K562 (cell line): ENCODE data around the gene MRTFB. TPM values are rescaled to one million over a fixed set of nuclear protein-coding genes. Genes with fewer than 3 reads are reported as not detected.

Experiments
- EZH2 ChIP-seq: IDR thresholded peaks from 2 replicates; pipeline ENCODE4 v1.6.1; 2012; ENCODE audit warnings: low read depth, mild to moderate bottlenecking, inconsistent platforms, low read length, borderline replicate concordance
- HCFC1 ChIP-seq: IDR thresholded peaks from 2 replicates; pipeline ENCODE4 v1.6.1; 2012; ENCODE audit warnings: low read depth, low read length, improper control_type of control experiment
- MAX ChIP-seq: sonication (generic); formaldehyde crosslinking; IDR thresholded peaks from 2 replicates; pipeline ENCODE4 v1.9.0; 2022; ENCODE audit warnings: mild to moderate bottlenecking, missing genetic modification reagents
- SRSF7 ChIP-seq: fragments of 200-400 bp; formaldehyde crosslinking; optimal IDR thresholded peaks from 2 replicates; pipeline ENCODE3; 2017; ENCODE audit warnings: mild to moderate bottlenecking, low read depth, low read length
- XRCC3 ChIP-seq: fragments of 450-650 bp; IDR thresholded peaks from 2 replicates; pipeline ENCODE4 v1.6.1; 2017; ENCODE audit warnings: mild to moderate bottlenecking, moderate library complexity
- ZBTB40 ChIP-seq, 2 experiments: fragments of 450-650 bp in 1 of 2; sonication (generic) in 1 of 2; formaldehyde crosslinking in 1 of 2; IDR thresholded peaks; 2 replicates each; pipeline versions ENCODE4 v1.7.1 to v1.9.0; 2016 to 2022; ENCODE audit warnings: inconsistent platforms in 1 of 2, mild to moderate bottlenecking in 1 of 2, missing genetic modification reagents in 1 of 2
- ZKSCAN1 ChIP-seq: fragments of 150-350 bp; IDR thresholded peaks from 2 replicates; pipeline ENCODE4 v1.6.1; 2016; ENCODE audit warnings: low read depth, low read length
- ZNF134 ChIP-seq: fragments of 250-450 bp; sonication (Bioruptor Pico); conservative IDR thresholded peaks from 2 replicates; pipeline ENCODE4 v1.4.0; 2020
- polyA plus RNA-seq, 8 experiments: library from polyadenylated mRNA; depleted of rRNA in 4 of 8; stranded (reverse) in 5 of 8; unstranded in 3 of 8; fragments of >200 nt; fragmentation: Nextera tagmentation in 2 of 8; fragmentation: Illumina TruSeq in 1 of 8; extraction: Ambion mirVana in 2 of 8; extraction: Trizol in 1 of 8; gene quantifications; 2 replicates each; pipeline versions ENCODE4 v1.2.1 to v1.2.3, GENCODE V29; 2011 to 2014; ENCODE audit warnings: inconsistent platforms in 1 of 8, missing spikeins in 1 of 8
- total RNA-seq, 7 experiments: library from RNA; depleted of rRNA in 6 of 7; stranded (reverse); fragments of >200 nt in 6 of 7; fragmentation: Illumina TruSeq in 2 of 7; extraction: Trizol in 2 of 7; gene quantifications; 2 replicates each; pipeline versions ENCODE4 v1.2.1 to v1.2.3, GENCODE V29; 2011 to 2021; ENCODE audit warnings: low replicate concordance in 1 of 7

MRTFB gene
- total and polyA plus RNA-seq, 9 of the 15 experiments (the other 6 are each of a cell fraction or from before 2014, with no cell fraction given) = 2.2 to 12.7 (median 7.0) TPM

GRCh38 chr16:14298374-14299122, 227.4 kb downstream of the MRTFB start (continued):
- TF ChIP-seq ZBTB40 (IDR thresholded peaks at IDR 0.05) (no peak), ZBTB40 (CRISPR knock-in tag; IDR thresholded peaks at IDR 0.05) (no peak), MAX (CRISPR knock-in tag) (no peak), XRCC3 (no peak), SRSF7 (no peak), ZKSCAN1 (no peak), ZNF134 (no peak), EZH2 (no peak), HCFC1 (no peak)
